Subcutaneous adipose tissue (tissue), 4 donors: ENCODE data around the gene LIMS2. TPM values are rescaled to one million over a fixed set of nuclear protein-coding genes. Genes with fewer than 3 reads are reported as not detected.

Experiments used
- total RNA-seq, 4 donors: library from RNA; depleted of rRNA; stranded (reverse); fragments of >200 nt; gene quantifications; one replicate each; pipeline ENCODE4 v1.1.0, GENCODE V29; 2016
- TF ChIP-seq, protein P1 (sequence below): fragments of 450-650 bp; IDR thresholded peaks from one replicate; pipeline ENCODE4 v1.5.1; 2016; ENCODE audit warnings: low read depth, mild to moderate bottlenecking, control low read depth, antibody characterized with exemption, moderate library complexity

LIMS2 gene
- total RNA-seq, 4 donors from 2014 or later: 8.5 to 81.8 (median 26.5) TPM

GRCh38 chr2:127631997-127632581 is 43.2 kb downstream of the LIMS2 start:
- TF ChIP-seq, protein P1, sequence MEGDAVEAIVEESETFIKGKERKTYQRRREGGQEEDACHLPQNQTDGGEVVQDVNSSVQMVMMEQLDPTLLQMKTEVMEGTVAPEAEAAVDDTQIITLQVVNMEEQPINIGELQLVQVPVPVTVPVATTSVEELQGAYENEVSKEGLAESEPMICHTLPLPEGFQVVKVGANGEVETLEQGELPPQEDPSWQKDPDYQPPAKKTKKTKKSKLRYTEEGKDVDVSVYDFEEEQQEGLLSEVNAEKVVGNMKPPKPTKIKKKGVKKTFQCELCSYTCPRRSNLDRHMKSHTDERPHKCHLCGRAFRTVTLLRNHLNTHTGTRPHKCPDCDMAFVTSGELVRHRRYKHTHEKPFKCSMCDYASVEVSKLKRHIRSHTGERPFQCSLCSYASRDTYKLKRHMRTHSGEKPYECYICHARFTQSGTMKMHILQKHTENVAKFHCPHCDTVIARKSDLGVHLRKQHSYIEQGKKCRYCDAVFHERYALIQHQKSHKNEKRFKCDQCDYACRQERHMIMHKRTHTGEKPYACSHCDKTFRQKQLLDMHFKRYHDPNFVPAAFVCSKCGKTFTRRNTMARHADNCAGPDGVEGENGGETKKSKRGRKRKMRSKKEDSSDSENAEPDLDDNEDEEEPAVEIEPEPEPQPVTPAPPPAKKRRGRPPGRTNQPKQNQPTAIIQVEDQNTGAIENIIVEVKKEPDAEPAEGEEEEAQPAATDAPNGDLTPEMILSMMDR: no peak

GRCh38 chr2:127631541-127631996 is 43.8 kb downstream of the LIMS2 start:
- TF ChIP-seq, protein P1: no peak

DNA sequence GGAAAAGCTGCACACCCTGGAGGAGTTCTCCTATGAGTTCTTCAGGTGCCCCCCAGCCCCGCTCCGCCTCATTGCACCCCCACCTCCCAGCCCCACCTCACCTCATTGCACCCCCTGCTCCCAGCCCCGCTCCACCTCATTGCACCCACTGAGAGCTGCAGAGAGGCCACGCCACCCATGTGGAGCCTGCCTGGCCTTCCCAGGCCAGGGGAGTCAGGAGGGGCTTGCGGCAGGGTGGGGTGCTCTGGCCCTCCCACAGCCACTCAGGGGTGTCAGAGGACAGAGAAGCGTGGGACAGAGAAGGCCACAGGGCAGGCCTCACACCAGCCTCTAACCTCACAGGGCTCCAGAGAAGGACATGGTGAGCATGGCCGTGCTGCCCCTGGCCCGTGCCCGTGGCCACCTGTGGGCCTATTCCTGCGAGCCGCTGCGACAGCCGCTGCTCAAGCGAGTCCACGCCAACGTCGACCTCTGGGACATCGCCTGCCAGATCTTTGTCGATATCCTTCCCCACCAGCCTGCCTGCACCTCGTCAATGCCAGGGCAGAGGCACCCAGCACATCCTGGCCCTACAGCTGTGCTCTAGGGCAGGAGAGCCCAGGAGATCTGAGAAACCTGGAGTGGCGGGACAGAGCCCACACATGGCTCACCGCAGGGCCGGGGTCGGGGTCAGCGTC is 44.3 kb downstream of the LIMS2 start:
- TF ChIP-seq, protein P1: no peak

DNA sequence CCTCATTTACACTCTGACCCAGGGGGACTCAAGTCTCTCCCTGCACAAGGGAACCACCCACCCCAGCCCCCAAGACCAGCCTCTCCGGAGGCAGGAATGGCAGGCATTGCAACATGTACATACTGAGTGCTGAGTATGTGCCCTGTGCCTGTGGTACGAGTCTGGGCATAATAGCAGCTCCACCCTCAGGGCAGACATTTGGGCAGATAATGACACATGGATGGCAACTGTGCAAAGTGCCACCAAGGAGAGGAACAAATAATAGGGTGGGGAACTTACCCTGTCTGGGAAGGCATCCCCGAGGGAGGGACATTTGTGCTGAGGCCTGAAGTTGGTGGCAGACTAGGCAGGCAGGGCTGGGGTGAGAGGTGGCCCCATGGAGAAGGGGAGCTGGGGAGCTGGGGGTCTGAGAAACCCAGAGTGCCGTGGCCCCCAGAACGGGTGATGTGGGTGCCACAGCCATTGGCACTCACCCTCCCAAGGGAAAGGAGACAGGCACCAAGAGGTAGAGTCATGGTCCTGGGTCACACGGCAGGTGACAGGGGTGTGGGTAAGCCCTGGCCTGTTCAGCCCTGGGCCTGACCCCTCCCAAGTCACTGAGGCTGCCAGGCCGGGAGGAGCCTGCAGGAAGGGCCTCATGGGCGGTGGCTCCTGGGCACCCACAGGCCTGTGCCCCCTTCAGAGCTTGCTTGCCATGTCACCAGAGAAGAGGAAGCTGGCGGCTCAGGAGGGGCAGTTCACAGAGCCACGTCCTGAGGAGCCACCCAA is 45.0 kb downstream of the LIMS2 start:
- TF ChIP-seq, protein P1: no peak

GRCh38 chr2:127629637-127630036 is 45.7 kb downstream of the LIMS2 start:
- TF ChIP-seq, protein P1: no peak

GRCh38 chr2:127628767-127629614 is 46.3 kb downstream of the LIMS2 start:
- TF ChIP-seq, protein P1: no peak
